Measurements from ENCODE around the gene CNR2.
A peak's percentile ranks its signal among the peaks of the same experiment; 100 is the strongest.
"Not testable (repeated sequence)": the region's sequence is repeated elsewhere in the genome, so short reads cannot be mapped to it uniquely, and the experiment has no call there.

The CNR2 gene

GRCh38 chr1:23882746-23883145 lies 30.4 kb downstream of the CNR2 start:
- no peak for DNase-seq

DNA sequence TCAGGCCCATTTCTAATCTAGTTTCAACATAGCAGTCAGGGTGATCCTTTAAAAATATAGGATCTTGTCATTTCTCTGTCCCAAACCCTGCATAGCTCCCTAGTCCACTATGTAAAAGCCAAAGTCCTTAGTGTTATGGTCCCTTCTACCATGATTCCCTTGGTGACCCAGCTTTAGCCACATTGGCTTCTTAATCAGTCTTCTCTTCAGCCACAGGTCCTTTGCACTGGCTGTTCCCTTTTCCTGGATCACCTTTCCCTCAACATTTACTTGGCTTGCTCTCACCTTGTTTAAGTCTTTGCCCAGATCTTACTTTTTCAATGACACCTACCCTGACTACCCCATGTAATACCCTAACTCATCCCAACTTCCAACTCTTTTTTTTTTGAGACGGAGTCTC lies 33.4 kb downstream of the CNR2 start:
- DNase-seq = no peak

DNA sequence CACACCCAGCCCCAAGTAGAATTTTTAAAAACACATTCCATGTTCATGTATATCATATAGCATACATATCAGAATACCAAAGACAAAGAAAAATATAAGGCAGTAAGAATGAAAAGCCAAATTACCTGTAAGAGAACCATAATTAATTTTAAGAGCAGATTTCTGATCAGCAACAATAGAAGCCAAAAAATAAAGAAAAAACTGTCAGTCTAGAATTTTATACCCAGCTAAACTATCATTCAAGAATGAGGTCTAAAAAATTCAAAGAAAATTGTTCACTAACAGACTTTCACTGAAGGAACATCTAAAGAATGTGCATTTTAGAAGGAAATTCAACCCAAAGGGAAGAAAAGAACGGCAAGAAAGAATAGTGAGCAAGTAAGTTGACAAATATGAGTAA lies 34.5 kb downstream of the CNR2 start:
- DNase-seq = no peak

GRCh38 chr1:23875382-23875781 lies 37.8 kb downstream of the CNR2 start:
- DNase-seq = no peak

DNA sequence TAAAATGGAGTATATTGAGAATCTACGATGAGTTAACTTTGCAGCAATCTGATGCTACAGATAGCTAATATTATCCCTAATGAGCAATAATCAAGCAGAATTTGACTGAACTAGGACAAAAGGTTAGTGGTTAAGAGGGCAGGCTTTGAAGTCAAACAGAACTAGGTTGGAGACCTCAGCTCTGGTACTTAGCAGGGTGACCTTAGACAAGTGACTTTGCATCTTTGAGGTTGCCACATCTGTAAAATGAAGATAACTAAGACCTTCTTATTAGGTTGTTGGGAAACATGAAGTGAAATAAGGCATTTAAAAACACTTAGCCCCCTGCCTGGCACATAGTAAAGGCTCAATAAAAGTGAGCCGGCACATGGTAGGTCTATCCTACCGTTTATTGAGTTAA lies 40.7 kb downstream of the CNR2 start:
- DNase-seq = no peak

GRCh38 chr1:23869051-23869450 lies 44.1 kb downstream of the CNR2 start:
- DNase-seq = no peak

DNA sequence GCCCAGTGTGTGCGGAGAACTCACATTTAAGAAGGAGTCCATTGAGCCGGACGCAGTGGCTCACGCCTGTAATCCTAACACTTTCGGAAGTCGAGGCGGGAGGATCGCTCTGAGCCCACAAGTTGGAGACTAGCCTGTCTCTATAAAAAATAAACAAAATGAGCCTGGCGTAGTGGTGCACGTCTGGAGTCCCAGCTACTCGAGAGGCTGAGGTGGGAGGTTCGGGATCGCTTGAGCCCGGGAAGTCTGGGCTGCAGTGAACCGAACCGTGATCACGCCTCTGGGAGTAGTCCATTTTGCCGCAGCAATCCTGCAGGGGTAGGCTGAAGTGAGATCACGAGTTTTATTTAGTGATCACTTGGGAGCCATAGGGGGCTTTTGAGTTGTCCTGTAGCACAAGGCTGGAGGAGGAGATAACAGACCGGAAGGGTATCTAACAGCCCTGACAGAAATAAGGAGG lies 44.6 kb downstream of the CNR2 start:
- DNase-seq = no peak

DNA sequence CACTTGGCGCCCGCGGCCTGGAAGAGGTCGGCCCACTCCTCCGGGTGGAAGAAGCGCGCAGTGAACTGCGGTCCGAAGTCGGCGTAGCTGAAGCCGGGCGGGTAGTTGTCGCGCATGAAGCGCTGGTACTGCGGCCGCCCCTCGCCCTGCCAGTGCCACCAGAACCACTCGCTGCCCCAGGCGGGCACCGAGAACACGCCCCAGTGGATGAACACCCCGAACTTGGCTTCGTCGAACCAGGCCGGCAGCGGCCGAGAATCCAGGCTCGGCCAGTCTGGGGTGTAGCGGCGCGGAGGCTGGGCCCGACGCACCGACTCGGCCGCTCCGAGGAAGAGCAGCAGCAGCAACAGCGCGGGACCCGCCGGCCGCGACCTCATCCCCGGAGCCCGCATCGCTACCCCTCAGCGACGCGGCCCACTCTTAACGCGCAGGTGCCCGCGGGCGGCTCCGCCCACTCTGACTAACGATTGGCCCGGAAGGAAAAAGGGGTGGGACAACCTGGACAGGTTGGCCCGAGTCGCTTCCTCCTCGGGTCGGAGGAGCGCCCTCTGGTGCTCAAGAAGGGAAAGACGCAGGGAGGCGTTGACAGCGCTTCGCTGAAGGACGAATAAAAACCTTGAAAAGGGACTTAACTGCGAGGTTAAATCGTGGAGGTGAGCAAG lies 45.1 kb downstream of the CNR2 start, which contains the start of gene FUCA1:
Gene FUCA1 (minus strand): TSS at position 396 of the 662 bp plus-strand sequence. CDS start 4 bp downstream, at position 392.
- DNase-seq = peak; percentile 93

DNA sequence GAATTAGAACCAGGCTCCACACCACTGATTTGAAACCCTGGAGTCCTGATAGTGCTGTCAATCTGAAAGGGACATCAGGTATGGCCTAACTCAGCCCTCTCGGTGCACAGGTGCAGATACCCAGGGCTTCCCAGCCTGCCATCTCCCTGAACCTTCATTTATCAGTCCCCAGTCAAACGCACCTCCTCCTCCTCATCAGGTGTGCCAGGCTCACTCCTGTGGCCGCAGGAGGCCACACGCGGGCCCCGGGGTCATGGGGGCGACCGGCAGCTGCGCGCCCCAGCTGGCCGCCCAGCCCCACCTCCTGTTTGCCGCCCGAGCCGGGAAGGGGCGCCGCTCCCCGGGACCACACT lies 45.6 kb downstream of the CNR2 start:
- no peak for DNase-seq

- DNase-seq = no peak
Measured at GRCh38 chr1:23865543-23865930, 47.6 kb downstream of the CNR2 start.

GRCh38 chr1:23864801-23865542 lies 48.2 kb downstream of the CNR2 start:
- DNase-seq = no peak

- DNase-seq = no peak
Measured at GRCh38 chr1:23862640-23863039, 50.5 kb downstream of the CNR2 start.

DNA sequence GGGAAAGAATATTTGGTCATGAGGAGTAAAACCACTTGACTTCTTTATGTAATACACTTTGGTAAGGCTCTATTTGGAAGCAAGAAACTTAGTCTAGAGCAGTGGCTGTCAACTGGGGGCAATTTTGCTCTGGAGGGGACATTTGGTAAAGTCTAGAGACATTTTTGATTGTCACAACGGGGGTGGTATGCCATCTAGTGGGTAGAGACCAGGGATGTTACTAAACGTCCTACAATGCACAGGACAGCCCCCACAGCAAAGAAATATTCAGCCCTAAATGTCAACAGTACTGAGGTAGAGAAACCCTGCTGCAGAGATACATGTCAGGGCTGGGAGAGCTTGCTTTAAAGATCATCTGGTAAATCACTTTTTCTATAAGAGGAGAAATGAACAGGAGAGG lies 58.6 kb downstream of the CNR2 start:
- no peak for DNase-seq

GRCh38 chr1:23853124-23853523 lies 60.0 kb downstream of the CNR2 start:
- not testable (repeated sequence) for DNase-seq

- not testable (repeated sequence) for DNase-seq
Measured at GRCh38 chr1:23851406-23851805, 61.8 kb downstream of the CNR2 start.

DNA sequence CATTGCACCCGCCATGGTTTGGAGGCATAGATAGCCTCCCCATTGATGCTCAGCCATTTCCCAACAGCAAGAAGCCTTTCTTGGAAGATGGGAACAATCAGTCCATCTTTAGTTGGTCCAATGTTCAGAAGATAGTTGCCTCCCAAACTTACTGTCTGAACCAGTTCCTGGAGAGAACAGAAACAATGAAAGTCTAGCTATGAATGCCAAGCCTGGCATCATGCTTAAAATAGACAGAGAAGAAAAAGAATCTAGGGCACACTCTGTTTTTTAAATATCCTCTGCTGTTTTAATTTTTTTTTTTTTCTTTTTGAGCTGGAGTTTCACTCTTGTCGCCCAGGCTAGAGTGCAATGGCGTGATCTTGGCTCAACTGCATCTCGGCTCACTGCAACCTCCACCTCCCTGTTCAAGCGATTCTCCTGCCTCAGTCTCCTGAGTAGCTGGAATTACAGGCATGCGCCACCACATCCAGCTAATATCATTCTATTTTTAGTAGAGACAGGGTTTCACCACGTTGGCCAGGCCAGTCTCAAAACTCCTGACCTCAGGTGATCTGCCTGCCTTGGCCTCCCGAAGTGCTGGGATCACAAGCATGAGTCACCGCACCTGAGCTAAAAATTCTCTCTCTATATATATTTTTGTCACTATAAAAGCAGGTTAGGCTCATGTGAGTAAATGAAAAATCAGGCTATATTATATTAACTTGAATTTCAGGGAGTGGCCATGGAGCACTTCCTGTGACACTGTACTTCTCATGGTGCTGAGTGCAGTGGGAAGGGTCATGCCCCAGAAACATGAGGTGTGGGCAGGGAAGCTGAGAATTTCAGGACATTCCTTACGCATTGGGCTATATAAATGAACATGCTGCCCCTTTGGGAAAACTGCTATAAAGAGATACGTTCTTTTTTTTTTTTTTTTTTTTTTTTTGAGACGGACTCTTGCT lies 64.2 kb downstream of the CNR2 start:
- DNase-seq = no peak

DNA sequence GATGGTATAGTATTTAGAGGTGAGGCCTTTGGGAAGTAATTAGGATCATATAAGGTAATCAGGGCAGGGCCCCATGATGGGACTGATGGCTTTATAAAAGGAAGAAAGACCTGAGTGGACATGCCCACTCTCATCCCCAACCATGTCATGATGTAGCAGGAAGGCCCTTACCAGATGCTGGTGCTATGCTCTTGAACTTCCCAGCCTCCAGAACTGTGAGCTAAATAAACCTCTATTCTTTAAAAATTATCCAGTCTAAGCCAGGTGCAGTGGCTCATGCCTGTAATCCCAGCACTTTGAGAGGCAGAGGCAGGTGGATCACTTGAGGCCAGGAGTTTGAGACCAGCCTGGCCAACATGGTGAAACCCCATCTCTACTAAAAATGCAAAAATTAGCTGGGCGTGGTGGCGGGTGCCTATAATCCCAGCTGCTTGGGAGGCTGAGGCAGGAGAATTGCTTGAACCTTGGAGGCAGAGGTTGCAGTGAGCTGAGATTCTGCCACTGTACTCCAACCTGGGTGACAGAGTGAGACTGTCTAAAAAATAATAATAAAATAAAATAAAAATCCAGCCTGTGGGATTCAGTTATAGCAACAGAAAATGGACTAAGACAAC lies 65.6 kb downstream of the CNR2 start:
- not testable (repeated sequence) for DNase-seq

DNA sequence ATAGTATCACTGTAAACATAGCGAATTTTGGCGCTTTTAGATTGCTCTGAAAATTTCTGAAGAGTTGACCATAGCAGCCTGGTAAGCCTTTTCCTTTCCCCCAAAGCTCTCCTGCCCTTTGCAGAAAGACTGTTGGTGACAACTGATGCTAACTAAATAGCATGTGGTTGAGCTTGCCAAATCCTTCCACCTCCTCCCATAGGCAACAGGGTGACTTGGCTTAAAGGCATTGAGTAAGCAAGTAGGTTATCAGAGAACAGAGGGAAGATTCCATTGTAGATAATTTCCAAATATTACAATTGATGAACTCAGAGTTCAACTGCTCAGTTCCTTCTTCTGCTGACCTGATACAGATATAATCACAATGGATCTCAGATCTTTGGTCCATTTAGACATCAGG lies 68.0 kb downstream of the CNR2 start:
- no peak for DNase-seq

- DNase-seq = no peak
Measured at GRCh38 chr1:23843644-23844043, 69.5 kb downstream of the CNR2 start.

GRCh38 chr1:23838401-23838866 lies 74.7 kb downstream of the CNR2 start:
- DNase-seq = peak; percentile 69

DNA sequence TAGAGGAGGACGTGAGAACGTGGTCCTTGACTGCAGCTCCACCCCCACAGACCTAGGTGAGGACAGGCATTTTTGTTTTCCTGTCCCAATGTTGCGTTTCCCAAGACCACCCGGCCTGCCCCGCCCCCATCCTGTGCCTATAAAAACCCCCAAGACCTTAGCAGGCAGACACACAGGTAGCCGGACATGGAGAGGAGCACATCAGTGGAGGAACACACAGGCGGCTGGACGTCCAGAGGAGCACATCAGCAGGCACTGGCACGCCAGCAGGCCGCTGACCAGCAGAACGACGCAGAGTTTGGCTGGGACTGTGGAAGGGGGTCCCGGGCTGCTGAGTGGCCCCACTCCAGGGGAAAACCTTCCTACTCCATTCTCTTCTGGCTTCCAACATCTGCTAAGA lies 75.3 kb downstream of the CNR2 start:
- no peak for DNase-seq

DNA sequence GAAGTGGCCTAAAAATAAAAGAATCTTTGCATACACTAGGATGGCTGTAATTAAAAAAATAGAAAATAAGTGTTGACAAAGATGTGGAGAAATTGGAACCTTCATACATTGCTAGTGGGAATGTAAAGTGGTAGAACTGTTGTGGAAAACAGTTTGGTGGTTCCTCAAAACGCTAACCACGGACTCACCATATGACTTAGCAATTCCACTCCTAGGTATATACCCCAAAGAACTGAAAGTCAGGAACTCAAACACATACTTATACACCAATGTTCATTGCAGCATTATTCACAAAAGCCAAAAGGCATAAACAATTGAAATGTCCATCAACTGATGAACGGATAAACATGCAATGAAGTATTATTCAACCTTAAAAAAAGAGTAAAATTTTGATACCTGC lies 77.1 kb downstream of the CNR2 start:
- DNase-seq = no peak

DNA sequence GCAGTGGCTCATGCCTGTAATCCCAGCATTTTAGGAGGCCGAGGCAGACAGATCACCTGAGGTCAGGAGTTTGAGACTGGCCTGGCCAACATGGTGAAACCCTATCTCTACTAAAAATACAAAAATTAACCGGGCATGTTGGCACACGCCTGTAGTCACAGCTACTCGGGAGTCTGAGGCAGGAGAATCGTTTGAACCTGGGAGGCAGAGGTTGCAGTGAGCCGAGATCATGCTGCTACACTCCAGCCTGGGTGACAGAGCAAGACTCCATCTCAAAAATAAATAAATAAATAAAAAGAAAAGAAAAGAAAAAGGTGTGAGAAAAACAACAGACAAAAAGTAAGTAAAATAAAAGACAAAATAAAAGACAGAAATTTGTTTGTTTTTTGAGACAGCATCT lies 79.0 kb downstream of the CNR2 start:
- not testable (repeated sequence) for DNase-seq

All from activated CD4-positive, alpha-beta T cell treated with anti-CD3 and anti-CD28 coated beads for 1 hour (primary cell).